ENCODE measurements around the gene MTHFD2L. TPM values are rescaled to one million over a fixed set of nuclear protein-coding genes. Genes with fewer than 3 reads are reported as not detected.
A peak's percentile ranks its signal among the peaks of the same experiment; 100 is the strongest.
"Not testable (repeated sequence)": the region's sequence is repeated elsewhere in the genome, so short reads cannot be mapped to it uniquely, and the experiment has no call there.

Gene MTHFD2L
- total RNA-seq, 1 donor from 2014 or later, result 9.1 TPM

GRCh38 chr4:74174421-74174820 lies 16.5 kb downstream of the MTHFD2L start:
- intact Hi-C loops (cut with DNase I), result no loop called here
- DNase-seq, result no peak

GRCh38 chr4:74174941-74175340 lies 17.0 kb downstream of the MTHFD2L start:
- no peak for DNase-seq
- ATAC-seq (ENCODE audit: poor library complexity), result no peak
- intact Hi-C loops (cut with DNase I), result no loop called here

More at GRCh38 chr4:74174421-74174820, 16.5 kb downstream of the MTHFD2L start:
- ATAC-seq (ENCODE audit: poor library complexity), result no peak

- ATAC-seq (ENCODE audit: poor library complexity) (no peak), DNase-seq (no peak)
- intact Hi-C loops (cut with DNase I), result no loop called here
Measured at GRCh38 chr4:74175379-74175778, 17.5 kb downstream of the MTHFD2L start.

- ATAC-seq (ENCODE audit: poor library complexity), result no peak
- DNase-seq, result no peak
- intact Hi-C loops (cut with DNase I), result no loop called here
Measured at GRCh38 chr4:74178798-74179197, 20.9 kb downstream of the MTHFD2L start.

- DNase-seq (no peak), ATAC-seq (ENCODE audit: poor library complexity) (no peak)
- intact Hi-C loops (cut with DNase I), result no loop called here
Measured at GRCh38 chr4:74181219-74181618, 23.3 kb downstream of the MTHFD2L start.

GRCh38 chr4:74188912-74189311 lies 31.0 kb downstream of the MTHFD2L start:
- intact Hi-C loops (cut with DNase I), result no loop called here
- DNase-seq, result no peak
- ATAC-seq (ENCODE audit: poor library complexity), result no peak

- DNase-seq (no peak), ATAC-seq (ENCODE audit: poor library complexity) (peak; percentile 39)
- intact Hi-C loops (cut with DNase I), result loop anchor here (10.0 kb wide), 1 partner anchor 125 kb away; no protein-coding TSS in a partner anchor
Measured at GRCh38 chr4:74189331-74190043, 31.6 kb downstream of the MTHFD2L start.

- DNase-seq (no peak), ATAC-seq (ENCODE audit: poor library complexity) (no peak)
- intact Hi-C loops (cut with DNase I), result loop anchor here (10.0 kb wide), 1 partner anchor 124 kb away; no protein-coding TSS in a partner anchor
Measured at GRCh38 chr4:74190332-74190731, 32.4 kb downstream of the MTHFD2L start.

- ATAC-seq (ENCODE audit: poor library complexity), result no peak
- intact Hi-C loops (cut with DNase I), result loop anchor here (10.0 kb wide), 1 partner anchor 124 kb away; no protein-coding TSS in a partner anchor
- no peak for DNase-seq
Measured at GRCh38 chr4:74190919-74191397, 33.0 kb downstream of the MTHFD2L start.

- DNase-seq (no peak), ATAC-seq (ENCODE audit: poor library complexity) (no peak)
- intact Hi-C loops (cut with DNase I), result loop anchor here (10.0 kb wide), 1 partner anchor 118 kb away; no protein-coding TSS in a partner anchor
Measured at GRCh38 chr4:74197080-74197479, 39.2 kb downstream of the MTHFD2L start.

GRCh38 chr4:74202062-74202586 lies 44.2 kb downstream of the MTHFD2L start:
- DNase-seq, result no peak
- intact Hi-C loops (cut with DNase I), result no loop called here

GRCh38 chr4:74203467-74203866 lies 45.5 kb downstream of the MTHFD2L start:
- intact Hi-C loops (cut with DNase I), result no loop called here
- no peak for DNase-seq
- no peak for ATAC-seq (ENCODE audit: poor library complexity)

More at GRCh38 chr4:74202062-74202586, 44.2 kb downstream of the MTHFD2L start:
- ATAC-seq (ENCODE audit: poor library complexity), result no peak

- intact Hi-C loops (cut with DNase I), result no loop called here
- no peak for ATAC-seq (ENCODE audit: poor library complexity)
- no peak for DNase-seq
Measured at GRCh38 chr4:74205046-74205445, 47.1 kb downstream of the MTHFD2L start.

GRCh38 chr4:74205559-74205958 lies 47.6 kb downstream of the MTHFD2L start:
- DNase-seq (no peak), ATAC-seq (ENCODE audit: poor library complexity) (no peak)
- intact Hi-C loops (cut with DNase I), result no loop called here

- intact Hi-C loops (cut with DNase I), result no loop called here
- DNase-seq, result no peak
- ATAC-seq (ENCODE audit: poor library complexity), result no peak
Measured at GRCh38 chr4:74206088-74206825, 48.3 kb downstream of the MTHFD2L start.

- ATAC-seq (ENCODE audit: poor library complexity); DNase-seq; intact Hi-C loops (cut with DNase I): not testable (repeated sequence)
Measured at GRCh38 chr4:74214457-74215159, 56.7 kb downstream of the MTHFD2L start.

- intact Hi-C loops (cut with DNase I); DNase-seq; ATAC-seq (ENCODE audit: poor library complexity): not testable (repeated sequence)
Measured at GRCh38 chr4:74215236-74215635, 57.3 kb downstream of the MTHFD2L start.

GRCh38 chr4:74217365-74217764 lies 59.4 kb downstream of the MTHFD2L start:
- DNase-seq (no peak), ATAC-seq (ENCODE audit: poor library complexity) (no peak)
- intact Hi-C loops (cut with DNase I), result no loop called here

- intact Hi-C loops (cut with DNase I), result no loop called here
- DNase-seq (no peak), ATAC-seq (ENCODE audit: poor library complexity) (no peak)
Measured at GRCh38 chr4:74218201-74218600, 60.3 kb downstream of the MTHFD2L start.

Data from Right ventricle myocardium superior (tissue), 1 donor.